Islet of Langerhans (tissue), 1 donor: ENCODE measurements around the gene GPHB5.
A peak's percentile ranks its signal among the peaks of the same experiment; 100 is the strongest.
"Not testable (repeated sequence)": the region's sequence is repeated elsewhere in the genome, so short reads cannot be mapped to it uniquely, and the experiment has no call there.

ENCODE experiments used
- FAIRE-seq: peaks from one replicate; lab custom pipeline; 2011; peaks lifted over from hg19 to GRCh38; lab: Jason Lieb, UNC

Gene GPHB5

GRCh38 chr14:63318835-63319234 is at the start of gene GPHB5:
TSS of gene GPHB5 (minus strand) at chr14:63318935. CDS start at chr14:63317849, 1,086 bp downstream.
- no peak for FAIRE-seq

- FAIRE-seq = no peak
These were observed 49.1 kb upstream of the GPHB5 start for GRCh38 chr14:63367742-63368364.

GRCh38 chr14:63362389-63362819 is 43.7 kb upstream of the GPHB5 start:
- FAIRE-seq = no peak

- no peak for FAIRE-seq
These were observed 43.1 kb upstream of the GPHB5 start for GRCh38 chr14:63361790-63362189.

- FAIRE-seq = no peak
These were observed 39.1 kb upstream of the GPHB5 start for GRCh38 chr14:63357841-63358240.

GRCh38 chr14:63345826-63346225 is 27.1 kb upstream of the GPHB5 start:
- FAIRE-seq = peak; percentile 96

GRCh38 chr14:63344336-63344735 is 25.6 kb upstream of the GPHB5 start:
- FAIRE-seq = no peak

- peak; percentile 47 for FAIRE-seq
These were observed 25.1 kb upstream of the GPHB5 start for GRCh38 chr14:63343878-63344277.

- no peak for FAIRE-seq
These were observed 23.6 kb upstream of the GPHB5 start for GRCh38 chr14:63342371-63342770.

GRCh38 chr14:63328787-63329737 is 10.3 kb upstream of the GPHB5 start:
- FAIRE-seq = no peak

- FAIRE-seq = no peak
These were observed 8.1 kb upstream of the GPHB5 start for GRCh38 chr14:63326840-63327239.

- FAIRE-seq = no peak
These were observed 4.3 kb upstream of the GPHB5 start for GRCh38 chr14:63322897-63323573.

- no peak for FAIRE-seq
These were observed 3.7 kb upstream of the GPHB5 start for GRCh38 chr14:63322472-63322871.

GRCh38 chr14:63308723-63309317 is 9.9 kb downstream of the GPHB5 start:
- no peak for FAIRE-seq

GRCh38 chr14:63304429-63304828 is 14.3 kb downstream of the GPHB5 start:
- not testable (repeated sequence) for FAIRE-seq

GRCh38 chr14:63301891-63302534 is 16.7 kb downstream of the GPHB5 start:
- no peak for FAIRE-seq

GRCh38 chr14:63300854-63301253 is 17.9 kb downstream of the GPHB5 start:
- no peak for FAIRE-seq

- FAIRE-seq = no peak
These were observed 19.2 kb downstream of the GPHB5 start for GRCh38 chr14:63299351-63300110.

- FAIRE-seq = no peak
These were observed 21.2 kb downstream of the GPHB5 start for GRCh38 chr14:63297372-63298063.

- no peak for FAIRE-seq
These were observed 22.6 kb downstream of the GPHB5 start for GRCh38 chr14:63296060-63296563.
